Measurements from ENCODE around the gene MRC1. TPM values are rescaled to one million over a fixed set of nuclear protein-coding genes. Genes with fewer than 3 reads are reported as not detected.

The MRC1 gene
- total RNA-seq, 4 donors from 2014 or later = 14.9 to 51.8 (median 28.0) TPM

DNA sequence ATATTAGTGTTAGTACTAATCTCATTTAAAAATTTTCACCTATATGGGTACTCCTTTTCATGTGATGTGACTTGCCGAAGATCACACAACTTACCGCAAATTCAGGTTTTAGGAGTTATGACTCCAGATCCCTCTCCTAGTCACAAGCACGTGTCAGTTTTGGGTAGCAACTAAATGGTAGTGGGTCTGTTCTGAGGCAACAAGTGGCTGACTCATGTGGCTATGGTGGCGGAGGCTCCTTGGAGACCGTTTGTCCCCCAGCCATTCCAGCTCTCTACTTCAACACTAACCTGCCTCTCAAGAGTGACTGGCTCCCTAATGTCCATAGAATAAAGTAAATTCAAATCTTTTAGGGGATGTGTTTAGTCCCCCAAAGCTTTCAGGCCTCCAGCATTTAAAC lies 39.5 kb downstream of the MRC1 start:
- no peaks in the 10 kb centered on the region for H3K4me1 ChIP-seq
- H3K4me3 ChIP-seq = no peak overlapping the region
- H3K27me3 ChIP-seq = no peaks in the 10 kb centered on the region
- H3K36me3 ChIP-seq = no peaks in the 10 kb centered on the region
- intact Hi-C loops (cut with DNase I; ENCODE audit: low total_unique reads) = loop anchor here (10.0 kb wide), 1 partner anchor 366 kb away; no protein-coding TSS in a partner anchor
- H3K9me3 ChIP-seq = no peaks in the 10 kb centered on the region
- no peak overlapping the region for H3K27ac ChIP-seq
- no peak for DNase-seq
- TF ChIP-seq, protein P1, sequence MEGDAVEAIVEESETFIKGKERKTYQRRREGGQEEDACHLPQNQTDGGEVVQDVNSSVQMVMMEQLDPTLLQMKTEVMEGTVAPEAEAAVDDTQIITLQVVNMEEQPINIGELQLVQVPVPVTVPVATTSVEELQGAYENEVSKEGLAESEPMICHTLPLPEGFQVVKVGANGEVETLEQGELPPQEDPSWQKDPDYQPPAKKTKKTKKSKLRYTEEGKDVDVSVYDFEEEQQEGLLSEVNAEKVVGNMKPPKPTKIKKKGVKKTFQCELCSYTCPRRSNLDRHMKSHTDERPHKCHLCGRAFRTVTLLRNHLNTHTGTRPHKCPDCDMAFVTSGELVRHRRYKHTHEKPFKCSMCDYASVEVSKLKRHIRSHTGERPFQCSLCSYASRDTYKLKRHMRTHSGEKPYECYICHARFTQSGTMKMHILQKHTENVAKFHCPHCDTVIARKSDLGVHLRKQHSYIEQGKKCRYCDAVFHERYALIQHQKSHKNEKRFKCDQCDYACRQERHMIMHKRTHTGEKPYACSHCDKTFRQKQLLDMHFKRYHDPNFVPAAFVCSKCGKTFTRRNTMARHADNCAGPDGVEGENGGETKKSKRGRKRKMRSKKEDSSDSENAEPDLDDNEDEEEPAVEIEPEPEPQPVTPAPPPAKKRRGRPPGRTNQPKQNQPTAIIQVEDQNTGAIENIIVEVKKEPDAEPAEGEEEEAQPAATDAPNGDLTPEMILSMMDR (IDR thresholded peaks at IDR 0.05) = no peak
- TF ChIP-seq POLR2A (IDR thresholded peaks at IDR 0.05) = no peak

DNA sequence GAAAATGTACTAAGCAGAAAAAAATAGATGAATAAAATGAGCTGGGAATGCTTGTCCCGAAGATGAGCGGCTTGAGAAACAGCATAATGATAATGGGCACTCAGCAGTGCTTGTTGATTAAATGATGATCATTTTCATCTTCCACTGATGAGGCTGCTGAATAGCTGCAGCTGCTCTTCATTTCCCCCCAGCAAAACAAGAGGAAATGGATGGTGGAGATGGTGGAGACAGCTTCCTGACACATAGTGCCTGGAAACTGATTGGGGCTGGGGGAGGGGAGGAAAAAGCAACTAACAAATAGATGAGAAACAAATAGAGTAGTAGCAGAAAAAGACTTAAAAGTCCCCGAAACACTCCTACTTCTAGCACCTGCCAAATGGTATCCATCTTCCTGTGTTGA lies 41.4 kb downstream of the MRC1 start:
- intact Hi-C loops (cut with DNase I; ENCODE audit: low total_unique reads) = no loop called here
- no peaks in the 10 kb centered on the region for H3K27me3 ChIP-seq
- no peaks in the 10 kb centered on the region for H3K9me3 ChIP-seq
- no peak overlapping the region for H3K27ac ChIP-seq
- no peaks in the 10 kb centered on the region for H3K36me3 ChIP-seq
- H3K4me1 ChIP-seq = no peaks in the 10 kb centered on the region
- no peak overlapping the region for H3K4me3 ChIP-seq
- no peak for DNase-seq
- no peak for TF ChIP-seq POLR2A (IDR thresholded peaks at IDR 0.05)
- TF ChIP-seq, protein P1 (IDR thresholded peaks at IDR 0.05) = no peak

DNA sequence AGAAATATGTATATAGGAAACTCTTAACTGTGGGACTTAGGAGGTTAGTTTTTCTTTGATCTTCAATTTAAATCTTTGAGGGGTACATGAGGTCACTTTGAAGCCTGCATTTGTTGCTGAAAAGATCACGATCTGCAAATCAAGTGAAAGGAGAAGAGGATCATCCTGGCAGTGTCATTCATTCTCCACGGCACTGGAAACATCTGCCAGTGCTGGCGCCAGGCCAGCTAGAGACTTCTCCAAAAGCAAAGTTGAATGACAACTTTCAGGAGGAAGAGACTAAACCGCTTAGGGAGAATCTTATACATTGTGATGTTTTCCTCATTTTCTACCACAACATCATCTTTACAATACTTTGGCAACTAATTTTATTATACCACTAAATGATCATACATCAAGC lies 42.5 kb downstream of the MRC1 start:
- no peak for DNase-seq
- intact Hi-C loops (cut with DNase I; ENCODE audit: low total_unique reads) = no loop called here
- no peaks in the 10 kb centered on the region for H3K36me3 ChIP-seq

DNA sequence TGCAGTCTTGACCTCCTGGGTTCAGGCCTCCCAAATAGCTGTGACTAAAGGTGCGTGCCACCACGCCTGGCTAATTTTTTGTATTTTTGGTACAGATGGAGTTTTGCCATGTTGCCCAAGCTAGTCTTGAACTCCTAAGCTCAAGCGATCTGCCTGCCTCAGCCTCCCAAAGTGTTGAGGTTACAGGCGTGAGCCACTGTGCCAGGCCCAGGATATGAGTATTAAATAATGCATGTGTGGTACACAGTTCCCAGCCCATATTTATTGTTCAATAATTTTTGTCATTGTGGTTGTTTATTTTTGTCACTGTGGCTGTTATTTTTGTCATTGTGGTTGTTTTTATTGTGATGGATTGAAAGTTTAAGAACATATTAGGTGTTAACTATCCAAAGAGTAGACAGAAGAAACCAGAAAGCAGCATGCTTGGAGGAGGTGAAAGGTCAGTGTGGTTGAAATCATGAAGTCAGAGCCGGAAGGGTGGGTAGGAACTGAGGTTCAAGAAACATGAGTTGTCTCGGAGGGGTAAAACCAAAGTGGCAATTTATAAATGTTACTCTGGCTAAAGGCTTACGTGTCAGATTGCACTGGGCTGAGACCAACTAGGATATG lies 45.0 kb downstream of the MRC1 start:
- intact Hi-C loops (cut with DNase I; ENCODE audit: low total_unique reads) = no loop called here
- Histone ChIP-seq H3K27me3 (no peaks in the 10 kb centered on the region), H3K4me3 (no peak overlapping the region), H3K4me1 (no peaks in the 10 kb centered on the region), H3K9me3 (no peaks in the 10 kb centered on the region), H3K27ac (no peak overlapping the region), H3K36me3 (no peaks in the 10 kb centered on the region)
- no peak for DNase-seq
- TF ChIP-seq POLR2A (IDR thresholded peaks at IDR 0.05) = no peak
- TF ChIP-seq, protein P1 (IDR thresholded peaks at IDR 0.05) = no peak

More for the DNA sequence above, 42.5 kb downstream of the MRC1 start:
- Histone ChIP-seq H3K4me3 (no peak overlapping the region), H3K4me1 (no peaks in the 10 kb centered on the region), H3K27me3 (no peaks in the 10 kb centered on the region), H3K27ac (no peak overlapping the region), H3K9me3 (no peaks in the 10 kb centered on the region)
- no peak for TF ChIP-seq POLR2A (IDR thresholded peaks at IDR 0.05)
- TF ChIP-seq, protein P1 (IDR thresholded peaks at IDR 0.05) = no peak

DNA sequence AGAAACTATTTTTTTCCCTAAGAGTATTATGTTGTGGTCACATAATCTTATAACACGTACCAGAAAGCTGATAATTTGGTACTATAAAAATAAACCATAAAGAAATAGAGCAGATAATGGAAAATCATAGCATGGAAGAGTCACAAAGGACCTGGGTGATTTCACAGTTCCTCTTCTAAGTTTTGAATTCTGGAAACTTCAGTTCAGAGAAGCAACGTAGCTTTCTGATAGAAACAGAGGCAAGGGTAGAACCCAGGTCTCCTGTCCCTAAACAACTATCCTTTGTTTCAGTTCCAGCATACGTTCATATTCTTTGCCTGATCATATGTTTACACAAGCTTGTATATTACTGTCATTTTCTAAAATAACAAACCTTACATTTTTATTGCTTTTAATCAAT lies 47.9 kb downstream of the MRC1 start:
- no peak overlapping the region for H3K27ac ChIP-seq
- H3K4me3 ChIP-seq = no peak overlapping the region
- H3K27me3 ChIP-seq = no peaks in the 10 kb centered on the region
- no peaks in the 10 kb centered on the region for H3K9me3 ChIP-seq
- H3K36me3 ChIP-seq = no peaks in the 10 kb centered on the region
- intact Hi-C loops (cut with DNase I; ENCODE audit: low total_unique reads) = no loop called here
- TF ChIP-seq, protein P1 (IDR thresholded peaks at IDR 0.05) = no peak
- no peak for TF ChIP-seq POLR2A (IDR thresholded peaks at IDR 0.05)
- no peaks in the 10 kb centered on the region for H3K4me1 ChIP-seq
- DNase-seq = no peak

Data from uterus (tissue), 4 donors.